GM18868 (cell line): Measurements from ENCODE around the gene SOWAHA.

Source experiments
- ATAC-seq: cut with Tn5 transposase; IDR thresholded peaks from one replicate; pipeline ENCODE4 v1.9.1; 2021; ENCODE audit warnings: mild to moderate bottlenecking, moderate library complexity; ENCODE audit not compliant: unreplicated experiment

The SOWAHA gene

GRCh38 chr5:132825033-132825833 is 12.1 kb downstream of the SOWAHA start:
- no peak for ATAC-seq

- ATAC-seq: no peak
Observed at GRCh38 chr5:132825834-132826391, 12.8 kb downstream of the SOWAHA start.

- no peak for ATAC-seq
Observed at GRCh38 chr5:132826424-132827082, 13.5 kb downstream of the SOWAHA start.

GRCh38 chr5:132827943-132828673 is 15.0 kb downstream of the SOWAHA start:
- ATAC-seq: no peak

- no peak for ATAC-seq
Observed at GRCh38 chr5:132828846-132829494, 15.9 kb downstream of the SOWAHA start.

- ATAC-seq: peak; percentile 73
Observed at GRCh38 chr5:132829742-132830435, 16.8 kb downstream of the SOWAHA start.

- ATAC-seq: peak; percentile 62
Observed at GRCh38 chr5:132830436-132831094, 17.5 kb downstream of the SOWAHA start, which contains the start of gene SHROOM1. SHROOM1 (minus strand) TSS chr5:132830647; CDS start chr5:132826140, 4,507 bp downstream.

GRCh38 chr5:132831095-132831860 is 18.2 kb downstream of the SOWAHA start:
- ATAC-seq: no peak

- no peak for ATAC-seq
Observed at GRCh38 chr5:132832612-132833011, 19.5 kb downstream of the SOWAHA start.

GRCh38 chr5:132834057-132834456 is 21.0 kb downstream of the SOWAHA start:
- no peak for ATAC-seq

- no peak for ATAC-seq
Observed at GRCh38 chr5:132836852-132837251, 23.8 kb downstream of the SOWAHA start.

- ATAC-seq: no peak
Observed at GRCh38 chr5:132837868-132838267, 24.8 kb downstream of the SOWAHA start.

- ATAC-seq: no peak
Observed at GRCh38 chr5:132838516-132839282, 25.6 kb downstream of the SOWAHA start.

- no peak for ATAC-seq
Observed at GRCh38 chr5:132839426-132840301, 26.6 kb downstream of the SOWAHA start.

GRCh38 chr5:132840313-132840712 is 27.2 kb downstream of the SOWAHA start:
- ATAC-seq: no peak

- no peak for ATAC-seq
Observed at GRCh38 chr5:132840896-132841295, 27.8 kb downstream of the SOWAHA start.

GRCh38 chr5:132841305-132841704 is 28.2 kb downstream of the SOWAHA start:
- no peak for ATAC-seq
